Measurements from ENCODE around the gene STXBP6. TPM values are rescaled to one million over a fixed set of nuclear protein-coding genes. Genes with fewer than 3 reads are reported as not detected.

The STXBP6 gene
- total and polyA plus RNA-seq, 5 donors = 18.8 to 31.7 (median 30.7) TPM

GRCh38 chr14:25086081-25086480 lies 36.1 kb upstream of the STXBP6 start:
- Histone ChIP-seq H3K27me3 (ENCODE audit: control insufficient read depth, insufficient read depth) (no peaks in the 10 kb centered on the region), H3K27ac (ENCODE audit: low read length) (no peak overlapping the region), H3K9me3 (ENCODE audit: control insufficient read depth, low read length) (no peaks in the 10 kb centered on the region), H3K4me3 (ENCODE audit: low read length) (no peak overlapping the region), H3K4me1 (ENCODE audit: control insufficient read depth, insufficient read depth, low read length) (no peaks in the 10 kb centered on the region)
- DNase-seq = no peak
- ATAC-seq = no peak
- intact Hi-C loops (cut with DNase I) = no loop called here
- 63% methylated on average over 6 of the region's 6 CpGs for WGBS

- no peaks in the 10 kb centered on the region for H3K9me3 ChIP-seq (ENCODE audit: control insufficient read depth, low read length)
- DNase-seq = no peak
- no peak overlapping the region for H3K27ac ChIP-seq (ENCODE audit: low read length)
- no peak for ATAC-seq
- H3K4me3 ChIP-seq (ENCODE audit: low read length) = no peak overlapping the region
- intact Hi-C loops (cut with DNase I) = no loop called here
- no peaks in the 10 kb centered on the region for H3K27me3 ChIP-seq (ENCODE audit: control insufficient read depth, insufficient read depth)
- 80% methylated on average over 2 of the region's 2 CpGs for WGBS
- H3K4me1 ChIP-seq (ENCODE audit: control insufficient read depth, insufficient read depth, low read length) = no peaks in the 10 kb centered on the region
Measured at GRCh38 chr14:25080682-25081081, 30.7 kb upstream of the STXBP6 start.

- no peaks in the 10 kb centered on the region for H3K9me3 ChIP-seq (ENCODE audit: control insufficient read depth, low read length)
- no peaks in the 10 kb centered on the region for H3K27me3 ChIP-seq (ENCODE audit: control insufficient read depth, insufficient read depth)
- no peak overlapping the region for H3K27ac ChIP-seq (ENCODE audit: low read length)
- no peak for DNase-seq
- intact Hi-C loops (cut with DNase I) = no loop called here
- H3K4me1 ChIP-seq (ENCODE audit: control insufficient read depth, insufficient read depth, low read length) = no peaks in the 10 kb centered on the region
- ATAC-seq = no peak
- WGBS = 97% methylated on average over 1 of the region's 1 CpG
- H3K4me3 ChIP-seq (ENCODE audit: low read length) = no peak overlapping the region
Measured at GRCh38 chr14:25079311-25079710, 29.4 kb upstream of the STXBP6 start.

- Histone ChIP-seq H3K27ac (ENCODE audit: low read length) (no peak overlapping the region), H3K4me3 (ENCODE audit: low read length) (no peak overlapping the region), H3K9me3 (ENCODE audit: control insufficient read depth, low read length) (no peaks in the 10 kb centered on the region), H3K27me3 (ENCODE audit: control insufficient read depth, insufficient read depth) (no peaks in the 10 kb centered on the region), H3K4me1 (ENCODE audit: control insufficient read depth, insufficient read depth, low read length) (no peaks in the 10 kb centered on the region)
- 77% methylated on average over 4 of the region's 4 CpGs for WGBS
- ATAC-seq = no peak
- intact Hi-C loops (cut with DNase I) = no loop called here
- DNase-seq = no peak
Measured at GRCh38 chr14:25074099-25074685, 24.2 kb upstream of the STXBP6 start.

GRCh38 chr14:25069879-25070278 lies 19.9 kb upstream of the STXBP6 start:
- intact Hi-C loops (cut with DNase I) = no loop called here
- ATAC-seq (no peak), DNase-seq (no peak)
- no peaks in the 10 kb centered on the region for H3K9me3 ChIP-seq (ENCODE audit: control insufficient read depth, low read length)
- 89% methylated on average over 7 of the region's 7 CpGs for WGBS
- H3K27me3 ChIP-seq (ENCODE audit: control insufficient read depth, insufficient read depth) = no peaks in the 10 kb centered on the region
- no peak overlapping the region for H3K4me3 ChIP-seq (ENCODE audit: low read length)
- no peaks in the 10 kb centered on the region for H3K4me1 ChIP-seq (ENCODE audit: control insufficient read depth, insufficient read depth, low read length)
- no peak overlapping the region for H3K27ac ChIP-seq (ENCODE audit: low read length)

- H3K27ac ChIP-seq (ENCODE audit: low read length) = no peak overlapping the region
- no peak overlapping the region for H3K4me3 ChIP-seq (ENCODE audit: low read length)
- ATAC-seq = no peak
- H3K9me3 ChIP-seq (ENCODE audit: control insufficient read depth, low read length) = no peaks in the 10 kb centered on the region
- no peaks in the 10 kb centered on the region for H3K4me1 ChIP-seq (ENCODE audit: control insufficient read depth, insufficient read depth, low read length)
- DNase-seq = no peak
- 85% methylated on average over 2 of the region's 2 CpGs for WGBS
- intact Hi-C loops (cut with DNase I) = no loop called here
- no peaks in the 10 kb centered on the region for H3K27me3 ChIP-seq (ENCODE audit: control insufficient read depth, insufficient read depth)
Measured at GRCh38 chr14:25067600-25067999, 17.7 kb upstream of the STXBP6 start.

GRCh38 chr14:25062022-25062321 lies 12.0 kb upstream of the STXBP6 start:
- Histone ChIP-seq H3K27ac (ENCODE audit: low read length) (no peak overlapping the region), H3K27me3 (ENCODE audit: control insufficient read depth, insufficient read depth) (no peaks in the 10 kb centered on the region), H3K9me3 (ENCODE audit: control insufficient read depth, low read length) (no peaks in the 10 kb centered on the region), H3K4me1 (ENCODE audit: control insufficient read depth, insufficient read depth, low read length) (no peaks in the 10 kb centered on the region), H3K4me3 (ENCODE audit: low read length) (no peak overlapping the region)
- intact Hi-C loops (cut with DNase I) = no loop called here
- DNase-seq (no peak), ATAC-seq (no peak)
- WGBS = 88% methylated on average over 3 of the region's 3 CpGs

- ATAC-seq (no peak), DNase-seq (no peak)
- H3K27ac ChIP-seq (ENCODE audit: low read length) = no peak overlapping the region
- no peaks in the 10 kb centered on the region for H3K4me1 ChIP-seq (ENCODE audit: control insufficient read depth, insufficient read depth, low read length)
- H3K4me3 ChIP-seq (ENCODE audit: low read length) = no peak overlapping the region
- H3K9me3 ChIP-seq (ENCODE audit: control insufficient read depth, low read length) = no peaks in the 10 kb centered on the region
- no peaks in the 10 kb centered on the region for H3K27me3 ChIP-seq (ENCODE audit: control insufficient read depth, insufficient read depth)
- WGBS = 87% methylated on average over 1 of the region's 1 CpG
- intact Hi-C loops (cut with DNase I) = no loop called here
Measured at GRCh38 chr14:25056688-25057078, 6.7 kb upstream of the STXBP6 start.

GRCh38 chr14:25055992-25056687 lies 6.2 kb upstream of the STXBP6 start:
- WGBS = 72% methylated on average over 2 of the region's 2 CpGs
- Histone ChIP-seq H3K4me1 (ENCODE audit: control insufficient read depth, insufficient read depth, low read length) (no peaks in the 10 kb centered on the region), H3K27ac (ENCODE audit: low read length) (no peak overlapping the region), H3K9me3 (ENCODE audit: control insufficient read depth, low read length) (no peaks in the 10 kb centered on the region), H3K4me3 (ENCODE audit: low read length) (no peak overlapping the region), H3K27me3 (ENCODE audit: control insufficient read depth, insufficient read depth) (no peaks in the 10 kb centered on the region)
- ATAC-seq = no peak
- intact Hi-C loops (cut with DNase I) = no loop called here
- no peak for DNase-seq

- intact Hi-C loops (cut with DNase I) = no loop called here
- WGBS = 96% methylated on average over 5 of the region's 5 CpGs
Measured at GRCh38 chr14:25055005-25055404, 5.1 kb upstream of the STXBP6 start.

GRCh38 chr14:25053585-25053984 lies 3.6 kb upstream of the STXBP6 start:
- DNase-seq = no peak
- no peak overlapping the region for H3K27ac ChIP-seq (ENCODE audit: low read length)
- no peaks in the 10 kb centered on the region for H3K9me3 ChIP-seq (ENCODE audit: control insufficient read depth, low read length)
- ATAC-seq = no peak
- 91% methylated on average over 1 of the region's 1 CpG for WGBS
- H3K27me3 ChIP-seq (ENCODE audit: control insufficient read depth, insufficient read depth) = no peaks in the 10 kb centered on the region
- H3K4me1 ChIP-seq (ENCODE audit: control insufficient read depth, insufficient read depth, low read length) = peaks cover 2% of the 10 kb centered on the region
- intact Hi-C loops (cut with DNase I) = no loop called here
- no peak overlapping the region for H3K4me3 ChIP-seq (ENCODE audit: low read length)

More at GRCh38 chr14:25055005-25055404, 5.1 kb upstream of the STXBP6 start:
- Histone ChIP-seq H3K27ac (ENCODE audit: low read length) (no peak overlapping the region), H3K27me3 (ENCODE audit: control insufficient read depth, insufficient read depth) (no peaks in the 10 kb centered on the region), H3K4me1 (ENCODE audit: control insufficient read depth, insufficient read depth, low read length) (peaks cover 2% of the 10 kb centered on the region), H3K9me3 (ENCODE audit: control insufficient read depth, low read length) (no peaks in the 10 kb centered on the region), H3K4me3 (ENCODE audit: low read length) (no peak overlapping the region)
- no peak for DNase-seq
- no peak for ATAC-seq

- H3K4me3 ChIP-seq (ENCODE audit: low read length) = no peak overlapping the region
- 90% methylated on average over 4 of the region's 4 CpGs for WGBS
- no peaks in the 10 kb centered on the region for H3K27me3 ChIP-seq (ENCODE audit: control insufficient read depth, insufficient read depth)
- DNase-seq (no peak), ATAC-seq (no peak)
- intact Hi-C loops (cut with DNase I) = no loop called here
- no peaks in the 10 kb centered on the region for H3K9me3 ChIP-seq (ENCODE audit: control insufficient read depth, low read length)
- H3K4me1 ChIP-seq (ENCODE audit: control insufficient read depth, insufficient read depth, low read length) = peaks cover 2% of the 10 kb centered on the region
- H3K27ac ChIP-seq (ENCODE audit: low read length) = no peak overlapping the region
Measured at GRCh38 chr14:25052921-25053320, 3.0 kb upstream of the STXBP6 start.

All from right cardiac atrium (tissue), 5 donors.